HG03095 (cell line): ENCODE results near the gene SERPINA6.
"Not testable (repeated sequence)": the region's sequence is repeated elsewhere in the genome, so short reads cannot be mapped to it uniquely, and the experiment has no call there.

Experiments
- ATAC-seq: cut with Tn5 transposase; IDR thresholded peaks from one replicate; pipeline ENCODE4 v1.9.1; 2021; ENCODE audit warnings: moderate library complexity; ENCODE audit not compliant: unreplicated experiment

Gene SERPINA6

DNA sequence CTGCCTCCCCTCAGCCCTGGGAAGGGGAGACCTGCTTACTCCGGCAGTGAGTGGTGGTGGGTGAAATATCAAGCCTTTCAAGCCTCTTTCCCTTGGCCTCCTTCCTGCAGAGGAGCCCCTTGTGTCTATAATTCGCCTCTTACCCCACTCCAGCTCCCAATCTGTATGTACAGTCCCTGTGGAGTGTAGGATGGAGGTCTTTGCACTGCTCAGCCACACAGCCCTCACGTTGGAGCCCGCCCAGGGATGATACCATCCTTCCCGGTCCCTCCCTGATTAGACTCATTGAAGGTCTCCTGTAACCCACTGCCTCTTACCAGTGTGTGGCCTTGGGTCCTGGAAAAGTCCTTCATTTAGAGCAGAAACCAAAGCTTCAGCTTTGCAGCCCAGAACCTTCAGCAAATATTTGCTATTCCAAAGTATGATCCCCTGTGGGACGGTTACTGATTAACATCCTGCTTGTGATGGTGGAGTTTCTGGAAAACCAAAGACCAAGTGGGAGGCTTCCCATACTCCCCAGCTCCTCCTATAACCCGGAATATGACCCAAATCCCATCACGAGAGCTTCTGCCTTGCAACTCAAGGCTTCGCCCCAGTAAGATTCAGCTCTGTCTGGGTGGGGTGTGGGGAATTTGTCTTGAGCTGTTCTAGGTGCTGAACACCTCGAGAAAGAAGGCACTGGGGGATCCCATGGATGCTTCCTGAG is 30.1 kb downstream of the SERPINA6 start, which contains the start of gene SERPINA10:
SERPINA10 (minus strand) TSS at position 397 of the 706 bp plus-strand sequence. CDS start 2,675 bp downstream, outside the sequence.
- ATAC-seq, result no peak

GRCh38 chr14:94292526-94292871 is 30.6 kb downstream of the SERPINA6 start:
- ATAC-seq, result no peak

GRCh38 chr14:94291906-94292525 is 31.1 kb downstream of the SERPINA6 start:
- ATAC-seq, result no peak

GRCh38 chr14:94291159-94291905 is 31.8 kb downstream of the SERPINA6 start:
- ATAC-seq, result no peak

- ATAC-seq, result no peak
Measured at GRCh38 chr14:94290197-94290596, 32.9 kb downstream of the SERPINA6 start.

DNA sequence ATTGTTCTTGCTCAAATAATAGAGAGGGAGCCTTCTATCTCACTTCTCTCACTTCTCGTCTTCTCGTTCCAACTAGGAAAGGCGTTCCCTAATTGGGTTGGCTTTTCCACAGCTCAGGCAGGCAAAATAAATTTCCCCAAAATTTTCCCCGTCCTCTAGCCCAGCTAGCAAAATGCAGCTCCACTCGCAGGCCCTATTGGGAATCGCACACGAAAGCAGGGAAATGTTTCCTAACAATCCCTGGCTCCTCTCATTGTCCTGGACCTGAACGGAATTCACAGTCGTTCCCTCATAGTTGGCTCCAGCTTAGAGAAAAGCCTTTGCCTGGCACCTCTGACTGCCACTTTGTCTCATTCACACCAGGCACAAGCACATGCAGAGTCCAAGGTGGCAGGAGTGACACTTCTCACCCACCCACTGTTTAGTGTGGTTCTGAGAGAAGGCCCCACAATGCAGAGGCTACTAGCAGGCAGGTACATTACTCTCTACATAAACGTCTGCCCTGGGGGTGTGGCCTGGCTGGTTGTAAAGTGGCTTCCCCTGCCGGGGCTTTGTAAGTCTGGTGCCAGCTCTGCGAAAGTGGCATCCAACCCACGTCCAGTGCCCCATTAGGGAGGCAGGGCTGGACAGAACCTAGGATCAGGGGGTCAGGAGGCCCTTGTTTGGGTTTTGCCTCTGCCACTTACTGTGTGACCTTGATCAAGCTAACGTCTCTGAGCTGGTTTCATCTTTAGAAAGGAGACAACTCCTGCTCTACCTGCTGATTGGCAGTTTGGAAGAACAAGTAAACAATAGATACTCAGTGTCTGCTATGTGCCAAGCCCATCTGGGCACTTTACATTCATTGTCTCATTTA is 34.3 kb downstream of the SERPINA6 start:
- no peak for ATAC-seq

DNA sequence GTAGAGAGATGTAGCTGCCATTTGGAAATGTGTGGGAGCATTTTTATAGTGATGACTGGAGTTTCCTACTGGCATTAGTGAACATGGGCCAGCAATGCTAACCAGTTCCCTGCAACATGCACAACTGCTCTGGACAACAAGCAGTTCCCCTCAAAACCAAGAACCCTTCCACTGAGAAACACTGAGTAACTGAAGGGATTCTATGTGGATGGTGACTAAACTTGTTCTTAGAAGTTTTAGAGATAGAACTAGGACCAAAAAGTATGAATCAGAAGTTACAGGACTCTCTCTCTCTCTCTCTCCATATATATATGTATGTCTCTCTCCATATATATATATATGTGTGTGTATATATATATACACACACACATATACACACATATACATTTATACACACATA is 38.0 kb downstream of the SERPINA6 start:
- no peak for ATAC-seq

DNA sequence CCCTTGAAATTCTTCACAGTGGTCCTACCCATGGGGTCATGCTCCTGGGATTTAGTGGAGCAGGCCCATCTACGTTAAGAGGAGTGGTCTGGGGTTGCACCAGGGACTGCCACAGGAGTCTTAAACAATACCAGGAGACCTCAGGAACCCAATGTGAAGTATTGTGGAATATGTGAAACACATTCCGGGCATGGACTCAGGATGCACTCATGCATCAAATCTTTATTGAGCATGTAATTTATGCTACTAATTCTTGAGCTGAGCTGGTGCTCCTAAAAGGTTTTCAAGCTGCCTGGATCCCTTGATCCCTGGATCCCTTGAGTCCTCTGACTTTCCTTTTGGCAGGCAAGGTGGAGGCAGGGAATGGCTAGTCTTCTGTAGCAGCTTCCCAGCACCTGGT is 38.9 kb downstream of the SERPINA6 start:
- no peak for ATAC-seq

- ATAC-seq, result no peak
Measured at GRCh38 chr14:94282991-94283723, 40.0 kb downstream of the SERPINA6 start.

- ATAC-seq, result no peak
Measured at GRCh38 chr14:94278731-94279130, 44.4 kb downstream of the SERPINA6 start.

GRCh38 chr14:94276898-94277561 is 46.1 kb downstream of the SERPINA6 start:
- ATAC-seq, result not testable (repeated sequence)

GRCh38 chr14:94269156-94269555 is 54.0 kb downstream of the SERPINA6 start:
- ATAC-seq, result no peak

GRCh38 chr14:94268582-94268981 is 54.6 kb downstream of the SERPINA6 start:
- ATAC-seq, result not testable (repeated sequence)

- ATAC-seq, result no peak
Measured at GRCh38 chr14:94267352-94267751, 55.8 kb downstream of the SERPINA6 start.

DNA sequence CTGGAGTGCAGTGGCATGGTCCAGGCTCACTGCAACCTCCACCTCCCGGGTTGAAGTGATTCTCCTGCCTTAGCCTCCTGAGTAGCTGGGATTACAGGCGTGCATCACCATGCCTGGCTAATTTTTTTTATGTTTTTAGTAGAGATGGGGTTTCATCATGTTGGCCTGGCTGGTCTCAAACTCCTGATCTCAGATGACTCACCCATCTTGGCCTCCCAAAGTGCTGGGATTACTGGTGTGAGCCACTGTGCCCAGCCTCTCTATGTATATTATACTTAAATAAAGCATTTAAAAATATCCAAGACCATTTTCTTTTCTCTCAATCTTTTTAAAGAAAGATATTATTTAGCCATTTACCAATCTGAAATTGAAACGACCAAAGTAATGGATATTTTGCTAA is 58.9 kb downstream of the SERPINA6 start:
- ATAC-seq, result not testable (repeated sequence)
